Neural cell (in vitro differentiated cells): ENCODE results near the gene OXT. TPM values are rescaled to one million over a fixed set of nuclear protein-coding genes. Genes with fewer than 3 reads are reported as not detected.

ENCODE experiments used
- H2AFZ ChIP-seq: fragments of 200-600, 300-800 bp; sonication (generic), shearing (Covaris generic); 2 replicates; pipeline ENCODE4 v1.6.0; 2014; ENCODE audit warnings: low read depth, mild to moderate bottlenecking, antibody characterized with exemption, low read length, moderate library complexity
- H3F3A ChIP-seq: fragments of 200-600 bp; shearing (Covaris generic); 2 replicates; pipeline ENCODE4 v1.6.1; 2016; ENCODE audit warnings: mild to moderate bottlenecking, moderate library complexity, mixed read lengths, antibody characterized with exemption, low read length; ENCODE audit not compliant: insufficient read depth, poor library complexity, severe bottlenecking
- H3K27ac ChIP-seq: fragments of 200-600, 300-800 bp; sonication (generic), shearing (Covaris generic); 2 replicates; pipeline ENCODE4 v1.5.1; 2014; ENCODE audit warnings: mild to moderate bottlenecking, low read length, moderate library complexity
- H3K27me3 ChIP-seq: fragments of 300-800, 200-600 bp; sonication (generic), shearing (Covaris generic); 2 replicates; pipeline ENCODE4 v1.6.0; 2014; ENCODE audit warnings: mild to moderate bottlenecking, low read depth, low read length, moderate library complexity; ENCODE audit not compliant: insufficient read depth
- H3K36me3 ChIP-seq: fragments of 300-800, 200-600 bp; sonication (generic), shearing (Covaris generic); 2 replicates; pipeline ENCODE4 v1.5.1; 2014; ENCODE audit warnings: mild to moderate bottlenecking, antibody characterized with exemption, low read length, moderate library complexity; ENCODE audit not compliant: insufficient read depth
- H3K4me2 ChIP-seq: fragments of 300-800, 200-600 bp; sonication (generic), shearing (Covaris generic); 2 replicates; pipeline ENCODE4 v1.6.0; 2014; ENCODE audit warnings: mild to moderate bottlenecking, low read length
- H3K4me3 ChIP-seq: fragments of 300-800, 200-600 bp; sonication (generic), shearing (Covaris generic); 2 replicates; pipeline ENCODE4 v1.5.1; 2014; ENCODE audit warnings: mild to moderate bottlenecking, low read length, moderate library complexity
- H3K79me2 ChIP-seq: fragments of 200-600 bp; shearing (Covaris generic); replicated peaks from 2 replicates; pipeline ENCODE4 v1.6.0; 2014; ENCODE audit warnings: mild to moderate bottlenecking, low read length, moderate library complexity; ENCODE audit not compliant: insufficient read depth
- H3K9ac ChIP-seq: fragments of 300-800, 200-600 bp; sonication (generic), shearing (Covaris generic); 2 replicates; pipeline ENCODE4 v1.6.1; 2016; ENCODE audit warnings: mild to moderate bottlenecking, low read length, mixed read lengths
- H3K9me2 ChIP-seq: fragments of 200-600 bp; shearing (Covaris generic); 2 replicates; pipeline ENCODE4 v1.6.1; 2016; ENCODE audit warnings: mild to moderate bottlenecking, low read length, mixed read lengths; ENCODE audit not compliant: insufficient read depth
- H3K9me3 ChIP-seq: fragments of 200-600, 300-800 bp; sonication (generic), shearing (Covaris generic); 2 replicates; pipeline ENCODE4 v1.6.1; 2016; ENCODE audit warnings: mild to moderate bottlenecking, mixed run types, low read length, moderate library complexity, mixed read lengths
- H4K20me1 ChIP-seq: fragments of 200-600 bp; shearing (Covaris generic); 2 replicates; pipeline ENCODE4 v1.6.1; 2016; ENCODE audit warnings: mild to moderate bottlenecking, mixed run types; ENCODE audit not compliant: insufficient read depth
- CTCF ChIP-seq: fragments of 450-650 bp; IDR thresholded peaks from 2 replicates; pipeline ENCODE4 v1.5.1; 2014; ENCODE audit warnings: antibody characterized with exemption, mild to moderate bottlenecking, moderate library complexity; ENCODE audit not compliant: poor library complexity, severe bottlenecking
- EP300 ChIP-seq: fragments of 450-650 bp; conservative IDR thresholded peaks from 2 replicates; pipeline ENCODE4 v1.6.1; 2014; ENCODE audit warnings: antibody characterized with exemption, mild to moderate bottlenecking, moderate library complexity; ENCODE audit not compliant: poor library complexity, severe bottlenecking
- EZH2 ChIP-seq: fragments of 200-600, 300-800 bp; shearing (Covaris generic), sonication (generic); IDR thresholded peaks from 2 replicates; pipeline ENCODE4 v1.6.1; 2014; ENCODE audit warnings: antibody characterized with exemption, low read length, borderline replicate concordance, mild to moderate bottlenecking; ENCODE audit not compliant: insufficient read depth, poor library complexity, severe bottlenecking
- MXI1 ChIP-seq: fragments of 450-650 bp; conservative IDR thresholded peaks from 2 replicates; pipeline ENCODE4 v1.6.1; 2014; ENCODE audit warnings: antibody characterized with exemption, mild to moderate bottlenecking; ENCODE audit not compliant: poor library complexity, severe bottlenecking
- POLR2AphosphoS5 ChIP-seq: IDR thresholded peaks from 2 replicates; pipeline ENCODE4 v1.6.1; 2012
- RAD21 ChIP-seq: fragments of 450-650 bp; conservative IDR thresholded peaks from 2 replicates; pipeline ENCODE4 v1.6.1; 2014; ENCODE audit warnings: antibody characterized with exemption, mild to moderate bottlenecking, moderate library complexity
- SMC3 ChIP-seq: fragments of 450-650 bp; conservative IDR thresholded peaks from 2 replicates; pipeline ENCODE4 v1.6.1; 2014; ENCODE audit warnings: antibody characterized with exemption, mild to moderate bottlenecking, moderate library complexity; ENCODE audit not compliant: poor library complexity
- TAF1 ChIP-seq: IDR thresholded peaks from 2 replicates; pipeline ENCODE4 v1.6.1; 2012; ENCODE audit warnings: low read depth
- polyA plus RNA-seq: library from polyadenylated mRNA; depleted of rRNA; stranded (reverse); fragments of >200 nt; gene quantifications from 2 replicates; pipeline ENCODE4 v1.2.3, GENCODE V29; 2014
- TF ChIP-seq, protein P1 (sequence below): IDR thresholded peaks from 2 replicates; pipeline ENCODE4 v1.6.1; 2012; ENCODE audit warnings: borderline replicate concordance

The OXT gene
- polyA plus RNA-seq, 1 donor from 2014 or later, result not detected

DNA sequence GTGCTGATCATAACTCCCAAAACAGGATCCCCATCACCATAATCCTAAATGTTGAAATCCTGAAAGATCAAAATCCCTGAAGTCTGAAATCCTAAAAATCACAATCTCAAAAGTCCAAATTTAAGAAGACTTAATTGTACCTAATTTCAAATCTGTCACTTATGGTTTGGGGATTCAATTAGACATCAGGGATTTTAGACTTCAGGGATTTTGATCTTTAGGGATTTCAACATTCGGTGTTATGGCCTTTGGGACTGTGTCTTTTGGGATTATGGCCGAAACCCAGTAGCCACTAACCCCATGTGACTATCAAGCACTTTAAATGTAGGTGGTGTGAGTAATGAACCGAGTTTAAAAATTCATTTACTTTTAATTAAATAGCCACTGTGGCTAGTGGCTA lies 34.8 kb downstream of the OXT start:
- Histone ChIP-seq H3K27ac (no peak overlapping the region), H2AFZ (no peak overlapping the region), H3K9ac (no peak overlapping the region), H3F3A (no peaks in the 10 kb centered on the region), H3K9me2 (no peaks in the 10 kb centered on the region), H3K36me3 (no peaks in the 10 kb centered on the region), H3K4me2 (no peak overlapping the region), H3K27me3 (no peaks in the 10 kb centered on the region), H3K79me2 (no peaks in the 10 kb centered on the region), H3K4me3 (no peak overlapping the region), H3K9me3 (no peaks in the 10 kb centered on the region), H4K20me1 (no peaks in the 10 kb centered on the region)
- no peak for TF ChIP-seq MXI1
- TF ChIP-seq POLR2AphosphoS5, result no peak
- no peak for TF ChIP-seq EP300
- TF ChIP-seq, protein P1, sequence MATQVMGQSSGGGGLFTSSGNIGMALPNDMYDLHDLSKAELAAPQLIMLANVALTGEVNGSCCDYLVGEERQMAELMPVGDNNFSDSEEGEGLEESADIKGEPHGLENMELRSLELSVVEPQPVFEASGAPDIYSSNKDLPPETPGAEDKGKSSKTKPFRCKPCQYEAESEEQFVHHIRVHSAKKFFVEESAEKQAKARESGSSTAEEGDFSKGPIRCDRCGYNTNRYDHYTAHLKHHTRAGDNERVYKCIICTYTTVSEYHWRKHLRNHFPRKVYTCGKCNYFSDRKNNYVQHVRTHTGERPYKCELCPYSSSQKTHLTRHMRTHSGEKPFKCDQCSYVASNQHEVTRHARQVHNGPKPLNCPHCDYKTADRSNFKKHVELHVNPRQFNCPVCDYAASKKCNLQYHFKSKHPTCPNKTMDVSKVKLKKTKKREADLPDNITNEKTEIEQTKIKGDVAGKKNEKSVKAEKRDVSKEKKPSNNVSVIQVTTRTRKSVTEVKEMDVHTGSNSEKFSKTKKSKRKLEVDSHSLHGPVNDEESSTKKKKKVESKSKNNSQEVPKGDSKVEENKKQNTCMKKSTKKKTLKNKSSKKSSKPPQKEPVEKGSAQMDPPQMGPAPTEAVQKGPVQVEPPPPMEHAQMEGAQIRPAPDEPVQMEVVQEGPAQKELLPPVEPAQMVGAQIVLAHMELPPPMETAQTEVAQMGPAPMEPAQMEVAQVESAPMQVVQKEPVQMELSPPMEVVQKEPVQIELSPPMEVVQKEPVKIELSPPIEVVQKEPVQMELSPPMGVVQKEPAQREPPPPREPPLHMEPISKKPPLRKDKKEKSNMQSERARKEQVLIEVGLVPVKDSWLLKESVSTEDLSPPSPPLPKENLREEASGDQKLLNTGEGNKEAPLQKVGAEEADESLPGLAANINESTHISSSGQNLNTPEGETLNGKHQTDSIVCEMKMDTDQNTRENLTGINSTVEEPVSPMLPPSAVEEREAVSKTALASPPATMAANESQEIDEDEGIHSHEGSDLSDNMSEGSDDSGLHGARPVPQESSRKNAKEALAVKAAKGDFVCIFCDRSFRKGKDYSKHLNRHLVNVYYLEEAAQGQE, result no peak

DNA sequence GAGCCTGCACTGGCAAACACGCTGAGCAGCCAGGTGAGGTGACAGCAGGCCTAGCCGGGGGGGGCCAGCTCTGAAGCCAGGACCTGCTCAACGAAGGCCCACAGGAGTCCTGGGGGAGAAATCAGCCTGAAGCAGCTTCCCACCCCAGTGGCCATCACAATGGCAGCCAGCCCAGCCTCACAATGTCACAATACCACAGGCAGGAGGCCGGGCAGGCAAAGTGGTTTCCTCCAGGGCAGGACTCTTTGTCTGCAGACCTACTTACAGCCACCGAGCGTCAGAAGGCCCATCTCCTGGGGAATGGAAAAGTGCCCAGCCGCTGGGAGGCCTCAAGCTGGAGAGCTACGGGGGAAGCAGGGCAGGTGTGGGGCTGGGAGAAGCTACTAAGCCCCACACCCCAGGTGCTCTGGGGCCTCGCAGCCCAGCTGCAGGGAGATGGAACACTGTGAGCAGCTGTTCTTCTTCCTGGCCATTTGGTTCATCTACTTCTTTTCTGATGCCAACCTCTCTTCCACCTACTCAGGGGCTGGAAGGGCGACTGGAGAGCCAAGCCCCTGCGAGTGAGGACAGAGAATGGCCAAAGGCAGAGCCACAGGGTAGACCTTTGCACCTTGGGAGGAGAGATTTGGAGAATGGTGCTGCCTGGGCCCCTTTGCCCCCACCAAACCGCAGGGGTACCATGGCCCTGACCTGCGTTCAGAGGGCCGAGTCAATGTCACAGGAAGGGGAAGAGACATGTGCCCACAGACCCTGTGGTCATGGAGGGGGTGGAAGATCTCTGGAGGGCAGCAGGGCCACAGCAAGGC lies 35.4 kb downstream of the OXT start:
- Histone ChIP-seq H3F3A (no peaks in the 10 kb centered on the region), H3K4me2 (no peak overlapping the region), H3K36me3 (no peaks in the 10 kb centered on the region), H3K27me3 (no peaks in the 10 kb centered on the region), H3K9ac (no peak overlapping the region), H3K27ac (no peak overlapping the region), H2AFZ (no peak overlapping the region), H4K20me1 (no peaks in the 10 kb centered on the region), H3K79me2 (no peaks in the 10 kb centered on the region), H3K9me2 (no peaks in the 10 kb centered on the region), H3K9me3 (no peaks in the 10 kb centered on the region), H3K4me3 (no peak overlapping the region)
- TF ChIP-seq, protein P1, result no peak
- TF ChIP-seq SMC3 (no peak), MXI1 (no peak), EP300 (no peak), RAD21 (no peak), CTCF (no peak), POLR2AphosphoS5 (no peak), TAF1 (no peak), EZH2 (no peak)
